Keratinocyte (primary cell): Measurements from ENCODE around the gene KCNC1. TPM values are rescaled to one million over a fixed set of nuclear protein-coding genes. Genes with fewer than 3 reads are reported as not detected.

Source experiments
- DNase-seq: peaks from one replicate; pipeline ENCODE4 v3.0.0-alpha.2; 2011; ENCODE audit warnings: low read depth, missing footprints, low spot score
- FAIRE-seq: peaks from 2 replicates; lab custom pipeline; 2011; peaks lifted over from hg19 to GRCh38; lab: Jason Lieb, UNC
- H2AFZ ChIP-seq: 2 replicates; pipeline ENCODE4 v1.6.0; 2012; ENCODE audit warnings: low read length, control low read depth, inconsistent platforms; ENCODE audit not compliant: control insufficient read depth
- H3K27ac ChIP-seq: 2 replicates; pipeline ENCODE4 v1.5.1; 2011; ENCODE audit warnings: low read length; ENCODE audit not compliant: control insufficient read depth, insufficient read depth
- H3K27me3 ChIP-seq: 3 replicates; pipeline ENCODE4 v1.6.0; 2011; ENCODE audit warnings: low read length; ENCODE audit not compliant: control insufficient read depth, insufficient read depth; ENCODE audit errors: extremely low read depth
- H3K36me3 ChIP-seq, 2 experiments: 2 replicates in 1 of 2; 3 replicates in 1 of 2; pipeline ENCODE4 v1.5.1; 2011; ENCODE audit warnings: low read length in 2 of 2, mild to moderate bottlenecking in 1 of 2; ENCODE audit not compliant: control insufficient read depth in 2 of 2, insufficient read depth in 2 of 2; ENCODE audit errors: extremely low read depth in 1 of 2
- H3K4me1 ChIP-seq: 3 replicates; pipeline ENCODE4 v1.5.1; 2011; ENCODE audit warnings: low read length; ENCODE audit not compliant: control insufficient read depth, insufficient read depth; ENCODE audit errors: extremely low read depth
- H3K4me2 ChIP-seq: 3 replicates; pipeline ENCODE4 v1.6.0; 2011; ENCODE audit warnings: low read depth, low read length; ENCODE audit not compliant: control insufficient read depth, insufficient read depth; ENCODE audit errors: extremely low read depth
- H3K4me3 ChIP-seq, 3 experiments: fragments of 200-600 bp in 1 of 3; sonication (generic) in 1 of 3; 2 replicates in 2 of 3; 3 replicates in 1 of 3; pipeline ENCODE4 v1.5.1; 2011 to 2016; ENCODE audit warnings: low read length in 3 of 3, mild to moderate bottlenecking in 3 of 3, control low read depth in 2 of 3, inconsistent platforms in 1 of 3, low read depth in 1 of 3, mixed read lengths in 1 of 3, mixed run types in 1 of 3, moderate library complexity in 1 of 3; ENCODE audit not compliant: control insufficient read depth in 2 of 3, insufficient read depth in 2 of 3; ENCODE audit errors: extremely low read depth in 1 of 3
- H3K79me2 ChIP-seq: 2 replicates; pipeline ENCODE4 v1.6.0; 2012; ENCODE audit warnings: low read length; ENCODE audit not compliant: control insufficient read depth, insufficient read depth
- H3K9ac ChIP-seq: 3 replicates; pipeline ENCODE4 v1.6.0; 2011; ENCODE audit warnings: low read length; ENCODE audit not compliant: control insufficient read depth, insufficient read depth; ENCODE audit errors: extremely low read depth
- H3K9me1 ChIP-seq: 3 replicates; pipeline ENCODE4 v1.6.0; 2011; ENCODE audit warnings: low read length; ENCODE audit not compliant: control insufficient read depth, insufficient read depth; ENCODE audit errors: extremely low read depth
- H3K9me3 ChIP-seq: 2 replicates; pipeline ENCODE4 v1.5.1; 2012; ENCODE audit warnings: low read depth, low read length; ENCODE audit not compliant: control insufficient read depth
- H4K20me1 ChIP-seq: 3 replicates; pipeline ENCODE4 v1.6.0; 2011; ENCODE audit warnings: low read length; ENCODE audit not compliant: control insufficient read depth, insufficient read depth; ENCODE audit errors: extremely low read depth
- EZH2 ChIP-seq: IDR thresholded peaks from one replicate; pipeline ENCODE4 v1.6.1; 2012; ENCODE audit warnings: inconsistent platforms, mild to moderate bottlenecking, low read length, moderate library complexity
- dilution Hi-C: fragments of 300-500 bp; cut with MboI; formaldehyde crosslinking; loops from one replicate; pipeline ENCODE4 v1.7.0; 2020; ENCODE audit warnings: low sequenced_read_pairs; ENCODE audit not compliant: extremely low pct_ligation_motif_present
- polyA plus RNA-seq, 5 experiments: library from polyadenylated mRNA; depleted of rRNA in 3 of 5; stranded (reverse) in 3 of 5; stranded (forward) in 1 of 5; unstranded in 1 of 5; fragments of >200 nt; gene quantifications; 1 replicate in 1 of 5; 2 replicates in 3 of 5; 3 replicates in 1 of 5; pipeline versions ENCODE4 v1.2.1 to v1.2.3, GENCODE V29; 2011 to 2012; ENCODE audit warnings: missing spikeins in 2 of 5, low read depth in 1 of 5, low replicate concordance in 1 of 5
- TF ChIP-seq, protein P1 (sequence below), 3 experiments: IDR thresholded peaks in 1 of 3; conservative IDR thresholded peaks in 1 of 3; optimal IDR thresholded peaks in 1 of 3; 2 replicates in 2 of 3; 3 replicates in 1 of 3; pipeline versions ENCODE3 to v1.5.1; 2011; ENCODE audit warnings: low read length in 3 of 3, mild to moderate bottlenecking in 3 of 3, moderate library complexity in 2 of 3, control low read depth in 1 of 3, inconsistent platforms in 1 of 3; ENCODE audit not compliant: insufficient read depth in 2 of 3; ENCODE audit errors: extremely low read depth in 1 of 3

Gene KCNC1
- polyA plus RNA-seq, 1 donor (not counting 4 experiments of a cell fraction or from before 2014, with no cell fraction given): not detected

DNA sequence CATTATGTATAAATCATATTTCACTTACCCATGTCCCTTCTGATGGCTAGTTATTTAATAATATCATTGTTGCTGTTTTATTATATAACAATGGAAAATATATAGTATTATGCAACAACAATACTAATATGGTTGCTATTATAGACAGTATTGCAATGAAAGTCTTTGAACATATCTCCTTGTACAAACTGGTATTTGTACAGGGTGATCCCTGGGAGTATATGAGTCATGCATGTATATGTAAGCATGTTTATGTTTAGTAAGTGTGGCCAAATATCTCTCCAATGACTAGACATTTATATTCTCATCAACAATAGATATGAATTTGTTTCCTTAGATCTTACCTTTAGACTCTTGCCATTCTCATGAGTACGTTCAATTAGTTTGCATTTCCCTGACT is 55.9 kb downstream of the KCNC1 start:
- Histone ChIP-seq H3K9me1 (no peaks in the 10 kb centered on the region), H3K4me1 (peaks cover 18% of the 10 kb centered on the region), H3K4me2 (no peak overlapping the region), H4K20me1 (no peaks in the 10 kb centered on the region), H3K9me3 (no peaks in the 10 kb centered on the region), H3K27me3 (no peaks in the 10 kb centered on the region), H3K79me2 (no peaks in the 10 kb centered on the region), H3K9ac (no peak overlapping the region), H3K4me3 (no peak overlapping the region), H2AFZ (no peak overlapping the region), H3K27ac (no peak overlapping the region), H3K36me3 (no peaks in the 10 kb centered on the region)
- FAIRE-seq (no peak), DNase-seq (no peak)
- dilution Hi-C loops: no loop called here
- TF ChIP-seq, protein P1, sequence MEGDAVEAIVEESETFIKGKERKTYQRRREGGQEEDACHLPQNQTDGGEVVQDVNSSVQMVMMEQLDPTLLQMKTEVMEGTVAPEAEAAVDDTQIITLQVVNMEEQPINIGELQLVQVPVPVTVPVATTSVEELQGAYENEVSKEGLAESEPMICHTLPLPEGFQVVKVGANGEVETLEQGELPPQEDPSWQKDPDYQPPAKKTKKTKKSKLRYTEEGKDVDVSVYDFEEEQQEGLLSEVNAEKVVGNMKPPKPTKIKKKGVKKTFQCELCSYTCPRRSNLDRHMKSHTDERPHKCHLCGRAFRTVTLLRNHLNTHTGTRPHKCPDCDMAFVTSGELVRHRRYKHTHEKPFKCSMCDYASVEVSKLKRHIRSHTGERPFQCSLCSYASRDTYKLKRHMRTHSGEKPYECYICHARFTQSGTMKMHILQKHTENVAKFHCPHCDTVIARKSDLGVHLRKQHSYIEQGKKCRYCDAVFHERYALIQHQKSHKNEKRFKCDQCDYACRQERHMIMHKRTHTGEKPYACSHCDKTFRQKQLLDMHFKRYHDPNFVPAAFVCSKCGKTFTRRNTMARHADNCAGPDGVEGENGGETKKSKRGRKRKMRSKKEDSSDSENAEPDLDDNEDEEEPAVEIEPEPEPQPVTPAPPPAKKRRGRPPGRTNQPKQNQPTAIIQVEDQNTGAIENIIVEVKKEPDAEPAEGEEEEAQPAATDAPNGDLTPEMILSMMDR (optimal IDR thresholded peaks at IDR 0.05 in 1 of 3, IDR thresholded peaks at IDR 0.05 in 1 of 3, conservative IDR thresholded peaks at IDR 0.05 in 1 of 3; ENCODE audit: extremely low read depth in 1 of 3, insufficient read depth in 2 of 3, low read length in 3 of 3): no peak
- no peak for TF ChIP-seq EZH2

DNA sequence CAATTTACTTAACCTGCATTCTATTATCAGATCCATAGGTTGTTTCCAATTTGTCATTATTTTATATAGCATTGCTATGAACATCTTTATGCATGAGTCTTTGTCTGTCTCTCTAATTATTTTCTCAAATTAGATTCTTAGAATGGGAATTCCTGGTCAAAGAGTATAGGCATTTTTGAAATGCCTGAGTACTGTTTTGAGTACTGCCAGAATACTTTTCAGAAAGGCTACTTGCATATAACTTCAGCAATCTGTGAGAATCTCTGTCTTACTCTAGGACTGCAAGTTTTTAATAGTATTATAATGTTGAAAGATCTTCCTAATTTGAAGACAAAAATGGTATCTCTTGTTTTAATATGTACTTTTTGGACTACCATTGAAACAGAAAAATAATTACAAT is 56.6 kb downstream of the KCNC1 start:
- DNase-seq: no peak
- Histone ChIP-seq H3K4me3 (no peak overlapping the region), H3K9ac (no peak overlapping the region), H3K79me2 (no peaks in the 10 kb centered on the region), H3K4me1 (peaks cover 18% of the 10 kb centered on the region), H4K20me1 (no peaks in the 10 kb centered on the region), H3K27ac (no peak overlapping the region), H3K4me2 (no peak overlapping the region), H3K9me1 (no peaks in the 10 kb centered on the region), H3K36me3 (no peaks in the 10 kb centered on the region), H3K9me3 (no peaks in the 10 kb centered on the region), H3K27me3 (no peaks in the 10 kb centered on the region), H2AFZ (no peak overlapping the region)
- TF ChIP-seq, protein P1 (optimal IDR thresholded peaks at IDR 0.05 in 1 of 3, IDR thresholded peaks at IDR 0.05 in 1 of 3, conservative IDR thresholded peaks at IDR 0.05 in 1 of 3; ENCODE audit: extremely low read depth in 1 of 3, insufficient read depth in 2 of 3, low read length in 3 of 3): no peak
- TF ChIP-seq EZH2: no peak
- FAIRE-seq: no peak
- dilution Hi-C loops: no loop called here
